GM06990 (cell line): Measurements from ENCODE around the gene IQSEC1.

Experiments used
- DNase-seq: peaks from one replicate; pipeline ENCODE4 v3.0.0-alpha.2; 2011; ENCODE audit not compliant: insufficient read length; ENCODE audit errors: extremely low read depth
- H3K27me3 ChIP-seq: replicated peaks from 2 replicates; pipeline ENCODE4 v1.6.0; 2011; ENCODE audit warnings: low read length; ENCODE audit not compliant: control insufficient read depth, insufficient read depth
- H3K36me3 ChIP-seq: 2 replicates; pipeline ENCODE4 v1.5.1; 2011; ENCODE audit warnings: low read length; ENCODE audit not compliant: control insufficient read depth, insufficient read depth
- H3K4me3 ChIP-seq: replicated peaks from 2 replicates; pipeline ENCODE4 v1.5.1; 2011; ENCODE audit warnings: low read depth, mild to moderate bottlenecking, control low read depth, low read length
- CTCF ChIP-seq: IDR thresholded peaks from 2 replicates; pipeline ENCODE4 v1.5.1; 2011; ENCODE audit warnings: low read length, control low read depth, mild to moderate bottlenecking, inconsistent platforms; ENCODE audit not compliant: insufficient read depth, poor library complexity, severe bottlenecking

Gene IQSEC1

GRCh38 chr3:12897381-12898289 is 175.6 kb downstream of the IQSEC1 start:
- Histone ChIP-seq H3K36me3 (peaks cover 16% of the 10 kb centered on the region), H3K27me3 (no peaks in the 10 kb centered on the region), H3K4me3 (no peak overlapping the region)
- no peak for TF ChIP-seq CTCF
- no peak for DNase-seq

GRCh38 chr3:12896063-12896985 is 176.9 kb downstream of the IQSEC1 start:
- TF ChIP-seq CTCF: no peak
- no peak for DNase-seq

GRCh38 chr3:12895391-12896062 is 177.7 kb downstream of the IQSEC1 start:
- peaks cover 4% of the 10 kb centered on the region for H3K36me3 ChIP-seq
- TF ChIP-seq CTCF: no peak
- no peak for DNase-seq
- no peaks in the 10 kb centered on the region for H3K27me3 ChIP-seq
- no peak overlapping the region for H3K4me3 ChIP-seq

More at GRCh38 chr3:12896063-12896985, 176.9 kb downstream of the IQSEC1 start:
- no peak overlapping the region for H3K4me3 ChIP-seq
- peaks cover 10% of the 10 kb centered on the region for H3K36me3 ChIP-seq
- H3K27me3 ChIP-seq: no peaks in the 10 kb centered on the region

GRCh38 chr3:12894629-12895028 is 178.6 kb downstream of the IQSEC1 start:
- no peak for TF ChIP-seq CTCF
- no peak overlapping the region for H3K4me3 ChIP-seq
- DNase-seq: no peak
- H3K36me3 ChIP-seq: peaks cover 3% of the 10 kb centered on the region
- H3K27me3 ChIP-seq: no peaks in the 10 kb centered on the region

GRCh38 chr3:12893852-12894251 is 179.4 kb downstream of the IQSEC1 start:
- no peak overlapping the region for H3K4me3 ChIP-seq
- no peak for TF ChIP-seq CTCF
- no peak for DNase-seq

More at GRCh38 chr3:12893852-12894251, 179.4 kb downstream of the IQSEC1 start:
- Histone ChIP-seq H3K36me3 (no peaks in the 10 kb centered on the region; the same call in 1 of the 2 replicates), H3K27me3 (no peaks in the 10 kb centered on the region)
